ENCODE results near the gene KXD1. TPM values are rescaled to one million over a fixed set of nuclear protein-coding genes. Genes with fewer than 3 reads are reported as not detected.

KXD1 gene, protein sequence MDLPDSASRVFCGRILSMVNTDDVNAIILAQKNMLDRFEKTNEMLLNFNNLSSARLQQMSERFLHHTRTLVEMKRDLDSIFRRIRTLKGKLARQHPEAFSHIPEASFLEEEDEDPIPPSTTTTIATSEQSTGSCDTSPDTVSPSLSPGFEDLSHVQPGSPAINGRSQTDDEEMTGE
- total RNA-seq: 92.8 and 104 TPM in 2 replicates

DNA sequence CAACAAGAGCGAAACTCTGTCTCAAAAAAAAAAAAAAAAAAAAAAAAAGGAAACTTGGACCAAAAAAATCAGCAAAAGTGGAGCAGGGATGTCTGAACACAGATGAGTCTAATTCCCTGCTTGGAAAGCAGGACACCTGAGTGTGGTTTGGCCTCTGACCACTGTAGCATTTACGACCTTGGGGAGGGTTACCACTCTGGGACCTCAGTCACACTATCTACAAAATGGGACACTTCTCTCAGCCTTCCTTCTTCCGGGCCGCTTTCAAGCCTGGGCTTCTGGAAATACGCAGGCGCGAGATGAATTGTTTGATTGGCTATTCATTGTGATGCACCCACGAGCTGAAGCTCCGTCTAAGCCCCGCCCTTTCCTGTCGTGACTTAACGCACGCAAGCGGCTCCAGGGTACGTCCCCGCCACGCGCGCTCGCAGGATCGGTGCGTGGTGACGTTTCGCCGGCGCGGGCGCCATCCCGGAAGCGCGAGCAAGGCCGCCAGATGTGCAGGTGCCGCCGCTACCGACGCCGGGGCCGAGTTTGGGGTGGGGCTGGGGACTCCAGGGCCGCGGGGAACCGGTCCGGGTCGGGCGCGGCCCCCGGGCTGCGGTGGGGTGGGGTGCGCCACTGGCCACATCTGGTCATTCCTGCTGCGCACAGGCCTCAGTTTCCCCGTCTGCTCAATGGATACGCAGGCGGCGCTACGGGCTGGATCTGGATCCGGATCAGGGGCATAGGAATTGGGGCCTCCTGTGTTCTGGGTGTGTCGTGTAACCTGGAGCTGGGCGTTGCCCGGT, at the start of gene KXD1:
Gene KXD1, plus strand, starts transcription at position 460 of the 791 bp plus-strand sequence. CDS start 4,187 bp downstream, outside the sequence.
- peaks cover 4% of the 10 kb centered on the region for H4K20me1 ChIP-seq (ENCODE audit: insufficient read depth, low read length)
- H2AFZ ChIP-seq (ENCODE audit: low read length): peak within 1 kb of the TSS; percentile 83
- peaks cover 20% of the 10 kb centered on the region for H3K4me1 ChIP-seq (ENCODE audit: insufficient read depth, low read length)
- peak within 1 kb of the TSS; percentile 100 for H3K4me2 ChIP-seq (ENCODE audit: insufficient read depth, low read length)
- peak; percentile 99 for DNase-seq (ENCODE audit: insufficient read length, low spot score, missing footprints)
- peak within 1 kb of the TSS; percentile 98 for H3K4me3 ChIP-seq (ENCODE audit: insufficient read depth, low read length)
- H3K27ac ChIP-seq (ENCODE audit: low read depth, low read length): peak within 1 kb of the TSS; percentile 94
- no peaks in the 10 kb centered on the region for H3K9me3 ChIP-seq (ENCODE audit: low read depth, low read length)
- TF ChIP-seq CTCF (IDR thresholded peaks at IDR 0.05; ENCODE audit: extremely low read depth, low read depth, low read length): no peak
- peaks cover 42% of the 10 kb centered on the region for H3K79me2 ChIP-seq (ENCODE audit: insufficient read depth, low read length)
- H3K27me3 ChIP-seq (ENCODE audit: insufficient read depth, low read length): no peaks in the 10 kb centered on the region
- H3K36me3 ChIP-seq (ENCODE audit: insufficient read depth, low read length): no peaks in the 10 kb centered on the region

- Histone ChIP-seq H3K27ac (ENCODE audit: low read depth, low read length) (no peak overlapping the region), H4K20me1 (ENCODE audit: insufficient read depth, low read length) (peaks cover 93% of the 10 kb centered on the region), H3K36me3 (ENCODE audit: insufficient read depth, low read length) (no peaks in the 10 kb centered on the region), H3K4me2 (ENCODE audit: insufficient read depth, low read length) (no peak overlapping the region), H3K9me3 (ENCODE audit: low read depth, low read length) (no peaks in the 10 kb centered on the region), H3K4me1 (ENCODE audit: insufficient read depth, low read length) (peaks cover 21% of the 10 kb centered on the region), H3K27me3 (ENCODE audit: insufficient read depth, low read length) (no peaks in the 10 kb centered on the region), H3K79me2 (ENCODE audit: insufficient read depth, low read length) (peaks cover 95% of the 10 kb centered on the region), H3K4me3 (ENCODE audit: insufficient read depth, low read length) (no peak overlapping the region), H2AFZ (ENCODE audit: low read length) (no peak overlapping the region)
- peak; percentile 15 for DNase-seq (ENCODE audit: insufficient read length, low spot score, missing footprints)
- no peak for TF ChIP-seq CTCF (IDR thresholded peaks at IDR 0.05; ENCODE audit: extremely low read depth, low read depth, low read length)
These were observed 49.1 kb upstream of the KXD1 start for GRCh38 chr19:18508585-18508984.

- no peak for DNase-seq (ENCODE audit: insufficient read length, low spot score, missing footprints)
- H3K4me3 ChIP-seq (ENCODE audit: insufficient read depth, low read length): no peak overlapping the region
- H3K79me2 ChIP-seq (ENCODE audit: insufficient read depth, low read length): peaks cover 93% of the 10 kb centered on the region
- peaks cover 3% of the 10 kb centered on the region for H3K36me3 ChIP-seq (ENCODE audit: insufficient read depth, low read length)
- no peaks in the 10 kb centered on the region for H3K27me3 ChIP-seq (ENCODE audit: insufficient read depth, low read length)
- no peak overlapping the region for H3K27ac ChIP-seq (ENCODE audit: low read depth, low read length)
- no peaks in the 10 kb centered on the region for H3K9me3 ChIP-seq (ENCODE audit: low read depth, low read length)
- peaks cover 28% of the 10 kb centered on the region for H3K4me1 ChIP-seq (ENCODE audit: insufficient read depth, low read length)
- no peak overlapping the region for H3K4me2 ChIP-seq (ENCODE audit: insufficient read depth, low read length)
- H4K20me1 ChIP-seq (ENCODE audit: insufficient read depth, low read length): peaks cover 88% of the 10 kb centered on the region
- TF ChIP-seq CTCF (IDR thresholded peaks at IDR 0.05; ENCODE audit: extremely low read depth, low read depth, low read length): no peak
- no peak overlapping the region for H2AFZ ChIP-seq (ENCODE audit: low read length)
These were observed 47.5 kb upstream of the KXD1 start for GRCh38 chr19:18510216-18510615.

- Histone ChIP-seq H3K36me3 (ENCODE audit: insufficient read depth, low read length) (peaks cover 3% of the 10 kb centered on the region), H3K9me3 (ENCODE audit: low read depth, low read length) (no peaks in the 10 kb centered on the region), H3K4me1 (ENCODE audit: insufficient read depth, low read length) (peaks cover 20% of the 10 kb centered on the region), H3K4me2 (ENCODE audit: insufficient read depth, low read length) (no peak overlapping the region), H3K79me2 (ENCODE audit: insufficient read depth, low read length) (peaks cover 93% of the 10 kb centered on the region), H2AFZ (ENCODE audit: low read length) (no peak overlapping the region), H4K20me1 (ENCODE audit: insufficient read depth, low read length) (peaks cover 87% of the 10 kb centered on the region), H3K27me3 (ENCODE audit: insufficient read depth, low read length) (no peaks in the 10 kb centered on the region), H3K4me3 (ENCODE audit: insufficient read depth, low read length) (no peak overlapping the region), H3K27ac (ENCODE audit: low read depth, low read length) (peak overlapping the region; percentile 45)
- TF ChIP-seq CTCF (IDR thresholded peaks at IDR 0.05; ENCODE audit: extremely low read depth, low read depth, low read length): no peak
- no peak for DNase-seq (ENCODE audit: insufficient read length, low spot score, missing footprints)
These were observed 43.8 kb upstream of the KXD1 start for GRCh38 chr19:18513868-18514267.
